GM12865 (cell line): Measurements from ENCODE around the gene SMG1.
"Not testable (repeated sequence)": the region's sequence is repeated elsewhere in the genome, so short reads cannot be mapped to it uniquely, and the experiment has no call there.

ENCODE experiments used
- DNase-seq: peaks from one replicate; pipeline ENCODE4 v3.0.0; 2010; ENCODE audit warnings: low read depth
- H3K4me3 ChIP-seq: 2 replicates; pipeline ENCODE4 v1.5.1; 2011; ENCODE audit warnings: mild to moderate bottlenecking, low read depth, low read length, control low read depth
- TF ChIP-seq, protein P1 (sequence below): IDR thresholded peaks from 2 replicates; pipeline ENCODE4 v1.5.1; 2011; ENCODE audit warnings: low read length, control low read depth, low read depth, inconsistent platforms; ENCODE audit not compliant: insufficient read depth; ENCODE audit errors: missing control alignments

Gene SMG1

DNA sequence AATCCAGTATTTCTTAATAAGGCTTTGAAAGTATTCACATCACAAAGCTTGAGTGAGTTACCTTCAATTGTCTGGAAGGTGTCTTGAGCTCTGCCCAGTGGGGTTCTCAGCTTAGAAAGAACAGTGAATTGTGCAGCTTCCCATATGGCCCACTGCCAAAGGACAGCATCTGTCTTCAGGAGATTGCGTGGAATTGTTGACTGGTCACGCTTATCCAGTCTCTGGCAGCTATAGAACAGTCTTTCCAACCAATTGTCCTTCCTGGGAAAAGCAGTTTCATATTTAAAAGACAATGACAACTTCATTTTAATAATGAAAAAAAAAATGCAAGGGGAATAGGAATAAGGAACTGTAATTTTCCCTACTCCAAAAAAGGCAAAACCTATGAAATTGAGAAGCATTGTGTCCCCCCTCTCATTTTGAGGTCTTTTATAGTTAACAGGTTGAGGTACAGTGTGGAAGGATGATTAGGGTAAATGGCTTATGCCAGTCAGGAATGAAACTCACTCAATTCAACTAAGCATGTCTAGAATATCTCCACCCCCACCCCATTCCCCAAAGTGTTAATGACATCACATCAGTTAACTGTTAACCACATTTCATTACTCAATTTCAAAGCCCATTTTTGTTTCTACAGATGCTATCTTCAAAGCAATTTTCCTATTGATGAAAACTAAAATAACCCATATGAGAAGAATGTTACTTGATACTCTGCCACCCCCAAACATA lies 57.0 kb downstream of the SMG1 start:
- DNase-seq, H3K4me3 ChIP-seq: not testable (repeated sequence)

DNA sequence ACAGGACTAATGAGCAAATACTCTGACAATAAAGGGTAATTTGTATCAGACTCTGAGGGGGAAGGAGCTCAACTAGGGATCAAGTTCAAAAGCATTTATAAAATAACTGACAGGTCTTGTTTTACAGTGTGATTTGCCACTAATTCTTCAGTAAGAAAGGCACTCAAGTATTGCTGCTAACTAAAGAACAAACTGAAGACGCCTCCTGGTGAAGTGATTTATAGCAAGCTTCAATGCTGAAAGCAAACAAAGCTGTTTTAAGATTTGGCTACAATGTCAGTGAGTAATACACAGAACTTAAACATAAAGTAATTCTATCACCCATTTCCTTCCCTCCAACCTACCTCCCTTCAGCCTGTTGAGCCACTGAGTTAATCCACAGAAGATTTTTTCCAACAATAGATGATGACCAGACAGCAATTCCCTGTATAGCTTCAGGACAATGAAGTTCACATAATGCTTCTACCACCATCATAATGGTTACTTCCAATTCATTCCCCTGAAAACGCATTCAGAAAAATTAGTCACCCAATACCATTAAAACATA lies 59.9 kb downstream of the SMG1 start:
- H3K4me3 ChIP-seq, DNase-seq: not testable (repeated sequence)

DNA sequence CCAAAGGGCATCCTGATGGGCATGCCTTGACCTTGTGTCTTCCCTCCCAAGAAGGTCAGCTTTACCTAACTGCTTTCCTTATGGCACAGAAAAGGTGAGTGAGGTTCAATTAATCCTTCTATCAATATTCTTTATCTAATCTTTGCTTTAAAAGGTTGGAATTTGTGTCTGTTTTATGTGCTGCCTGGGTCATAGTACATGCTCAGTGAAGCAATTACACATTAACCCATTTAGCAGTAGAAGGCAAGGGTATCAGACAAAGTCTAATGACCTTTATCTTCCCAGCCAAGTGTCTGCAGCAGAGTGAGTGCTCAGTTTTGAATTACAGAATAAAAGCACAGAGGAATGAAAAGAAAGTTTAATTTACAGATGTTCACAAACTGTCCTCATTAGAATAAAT lies 63.3 kb downstream of the SMG1 start:
- H3K4me3 ChIP-seq, DNase-seq: not testable (repeated sequence)

DNA sequence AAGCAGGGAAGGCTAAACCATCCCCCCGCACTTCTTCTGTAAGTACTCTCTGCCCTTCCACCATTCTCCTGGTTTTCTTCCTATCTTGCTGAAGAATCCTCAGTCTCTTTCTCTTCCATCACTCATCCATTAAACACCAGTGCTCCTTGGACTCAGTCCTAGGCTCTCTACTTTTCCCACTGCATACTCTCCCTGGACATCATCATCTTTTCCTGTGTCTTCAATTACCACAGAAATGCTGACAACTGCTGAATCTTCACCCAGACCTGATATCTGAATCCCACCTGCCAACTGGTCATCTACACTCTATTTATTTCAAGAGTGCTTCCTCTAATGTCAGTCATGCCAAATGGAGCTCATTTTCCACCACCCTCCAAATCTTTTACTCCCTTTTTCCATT lies 71.0 kb downstream of the SMG1 start:
- no peak overlapping the region for H3K4me3 ChIP-seq
- TF ChIP-seq, protein P1, sequence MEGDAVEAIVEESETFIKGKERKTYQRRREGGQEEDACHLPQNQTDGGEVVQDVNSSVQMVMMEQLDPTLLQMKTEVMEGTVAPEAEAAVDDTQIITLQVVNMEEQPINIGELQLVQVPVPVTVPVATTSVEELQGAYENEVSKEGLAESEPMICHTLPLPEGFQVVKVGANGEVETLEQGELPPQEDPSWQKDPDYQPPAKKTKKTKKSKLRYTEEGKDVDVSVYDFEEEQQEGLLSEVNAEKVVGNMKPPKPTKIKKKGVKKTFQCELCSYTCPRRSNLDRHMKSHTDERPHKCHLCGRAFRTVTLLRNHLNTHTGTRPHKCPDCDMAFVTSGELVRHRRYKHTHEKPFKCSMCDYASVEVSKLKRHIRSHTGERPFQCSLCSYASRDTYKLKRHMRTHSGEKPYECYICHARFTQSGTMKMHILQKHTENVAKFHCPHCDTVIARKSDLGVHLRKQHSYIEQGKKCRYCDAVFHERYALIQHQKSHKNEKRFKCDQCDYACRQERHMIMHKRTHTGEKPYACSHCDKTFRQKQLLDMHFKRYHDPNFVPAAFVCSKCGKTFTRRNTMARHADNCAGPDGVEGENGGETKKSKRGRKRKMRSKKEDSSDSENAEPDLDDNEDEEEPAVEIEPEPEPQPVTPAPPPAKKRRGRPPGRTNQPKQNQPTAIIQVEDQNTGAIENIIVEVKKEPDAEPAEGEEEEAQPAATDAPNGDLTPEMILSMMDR = no peak
- DNase-seq = no peak

DNA sequence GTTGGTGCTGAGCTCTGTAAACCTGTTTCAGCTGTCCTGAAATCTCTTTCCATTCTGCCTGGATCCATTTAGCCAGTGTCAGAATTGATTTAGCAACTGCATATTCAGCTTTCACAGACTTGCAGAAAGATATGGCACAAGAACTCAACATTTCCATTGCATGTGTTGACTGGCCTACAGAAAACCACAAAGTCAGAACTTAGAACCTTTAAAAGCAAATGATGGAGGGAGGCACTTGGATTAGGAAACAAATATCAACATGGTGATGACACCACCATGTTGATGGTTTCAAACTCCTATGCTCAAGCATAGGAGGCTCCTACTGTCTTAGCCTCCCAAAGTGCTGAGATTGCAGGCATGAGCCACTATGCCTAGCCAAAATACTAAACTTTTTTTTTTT lies 72.5 kb downstream of the SMG1 start:
- DNase-seq = no peak
- TF ChIP-seq, protein P1 = no peak
- no peak overlapping the region for H3K4me3 ChIP-seq

DNA sequence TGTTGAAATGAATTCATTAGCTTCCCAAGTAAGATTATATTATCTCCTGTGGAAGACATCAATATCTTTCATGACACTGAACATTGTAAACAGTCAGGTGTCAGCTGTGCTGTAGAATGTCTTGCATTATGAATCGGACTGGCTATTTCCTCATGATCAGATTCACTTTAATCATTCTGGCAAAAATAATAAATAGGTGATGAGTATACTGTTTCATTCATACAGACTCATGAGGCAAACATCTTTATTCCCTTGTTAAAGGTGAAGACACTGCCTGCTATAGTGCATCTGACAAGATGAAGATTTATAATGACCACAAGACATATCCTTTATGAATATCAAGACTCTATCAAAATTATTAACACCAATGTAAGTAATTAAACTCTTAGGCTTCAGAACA lies 73.6 kb downstream of the SMG1 start:
- TF ChIP-seq, protein P1 = no peak
- H3K4me3 ChIP-seq = no peak overlapping the region

DNA sequence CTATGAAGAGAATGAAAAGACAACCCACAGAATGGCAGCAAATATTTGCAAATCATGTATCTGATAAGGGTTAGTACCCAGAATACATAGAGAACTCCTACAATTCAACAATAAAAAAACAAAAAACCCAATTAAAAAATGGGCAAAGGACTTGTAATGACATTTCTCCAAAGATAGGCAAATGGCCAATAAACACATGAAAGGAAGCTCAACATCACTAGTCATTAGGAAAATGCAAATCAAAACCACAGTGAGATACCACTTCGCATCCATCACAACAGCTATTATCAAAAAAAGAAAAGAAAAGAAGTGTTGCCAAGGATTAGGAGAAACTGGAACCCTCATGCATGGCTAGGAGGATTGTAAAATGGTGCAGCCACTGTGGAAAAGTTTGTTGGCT lies 79.8 kb downstream of the SMG1 start:
- no peak overlapping the region for H3K4me3 ChIP-seq
- TF ChIP-seq, protein P1 = no peak
- no peak for DNase-seq

More for the DNA sequence above, 73.6 kb downstream of the SMG1 start:
- no peak for DNase-seq

DNA sequence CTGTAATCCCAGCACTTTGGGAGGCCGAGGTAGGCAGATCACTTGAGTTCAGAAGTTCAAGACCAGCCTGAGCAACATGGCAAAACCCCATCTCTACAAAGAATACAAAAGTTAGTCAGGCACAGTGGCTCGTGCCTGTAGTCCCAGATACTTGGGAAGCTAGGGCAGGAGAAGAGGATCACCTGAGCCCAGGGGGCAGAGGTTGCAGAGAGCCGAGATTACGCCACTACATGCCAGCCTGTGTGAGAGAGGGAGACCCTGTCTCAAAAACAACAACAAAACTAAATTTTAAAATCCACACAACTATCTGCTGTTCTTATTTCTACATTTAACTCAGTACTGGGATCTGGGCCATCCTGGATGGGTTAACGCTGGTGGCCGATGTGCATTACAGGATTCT lies 83.6 kb downstream of the SMG1 start:
- H3K4me3 ChIP-seq = no peak overlapping the region
- TF ChIP-seq, protein P1 = no peak
- DNase-seq = no peak
